ENCODE data around the gene SETD1A. TPM values are rescaled to one million over a fixed set of nuclear protein-coding genes. Genes with fewer than 3 reads are reported as not detected.

SETD1A gene
- total and polyA plus RNA-seq, 9 of the 15 experiments (the other 6 are each of a cell fraction or from before 2014, with no cell fraction given): 0.08 to 36.0 (median 4.2) TPM

- TF ChIP-seq, protein P1, sequence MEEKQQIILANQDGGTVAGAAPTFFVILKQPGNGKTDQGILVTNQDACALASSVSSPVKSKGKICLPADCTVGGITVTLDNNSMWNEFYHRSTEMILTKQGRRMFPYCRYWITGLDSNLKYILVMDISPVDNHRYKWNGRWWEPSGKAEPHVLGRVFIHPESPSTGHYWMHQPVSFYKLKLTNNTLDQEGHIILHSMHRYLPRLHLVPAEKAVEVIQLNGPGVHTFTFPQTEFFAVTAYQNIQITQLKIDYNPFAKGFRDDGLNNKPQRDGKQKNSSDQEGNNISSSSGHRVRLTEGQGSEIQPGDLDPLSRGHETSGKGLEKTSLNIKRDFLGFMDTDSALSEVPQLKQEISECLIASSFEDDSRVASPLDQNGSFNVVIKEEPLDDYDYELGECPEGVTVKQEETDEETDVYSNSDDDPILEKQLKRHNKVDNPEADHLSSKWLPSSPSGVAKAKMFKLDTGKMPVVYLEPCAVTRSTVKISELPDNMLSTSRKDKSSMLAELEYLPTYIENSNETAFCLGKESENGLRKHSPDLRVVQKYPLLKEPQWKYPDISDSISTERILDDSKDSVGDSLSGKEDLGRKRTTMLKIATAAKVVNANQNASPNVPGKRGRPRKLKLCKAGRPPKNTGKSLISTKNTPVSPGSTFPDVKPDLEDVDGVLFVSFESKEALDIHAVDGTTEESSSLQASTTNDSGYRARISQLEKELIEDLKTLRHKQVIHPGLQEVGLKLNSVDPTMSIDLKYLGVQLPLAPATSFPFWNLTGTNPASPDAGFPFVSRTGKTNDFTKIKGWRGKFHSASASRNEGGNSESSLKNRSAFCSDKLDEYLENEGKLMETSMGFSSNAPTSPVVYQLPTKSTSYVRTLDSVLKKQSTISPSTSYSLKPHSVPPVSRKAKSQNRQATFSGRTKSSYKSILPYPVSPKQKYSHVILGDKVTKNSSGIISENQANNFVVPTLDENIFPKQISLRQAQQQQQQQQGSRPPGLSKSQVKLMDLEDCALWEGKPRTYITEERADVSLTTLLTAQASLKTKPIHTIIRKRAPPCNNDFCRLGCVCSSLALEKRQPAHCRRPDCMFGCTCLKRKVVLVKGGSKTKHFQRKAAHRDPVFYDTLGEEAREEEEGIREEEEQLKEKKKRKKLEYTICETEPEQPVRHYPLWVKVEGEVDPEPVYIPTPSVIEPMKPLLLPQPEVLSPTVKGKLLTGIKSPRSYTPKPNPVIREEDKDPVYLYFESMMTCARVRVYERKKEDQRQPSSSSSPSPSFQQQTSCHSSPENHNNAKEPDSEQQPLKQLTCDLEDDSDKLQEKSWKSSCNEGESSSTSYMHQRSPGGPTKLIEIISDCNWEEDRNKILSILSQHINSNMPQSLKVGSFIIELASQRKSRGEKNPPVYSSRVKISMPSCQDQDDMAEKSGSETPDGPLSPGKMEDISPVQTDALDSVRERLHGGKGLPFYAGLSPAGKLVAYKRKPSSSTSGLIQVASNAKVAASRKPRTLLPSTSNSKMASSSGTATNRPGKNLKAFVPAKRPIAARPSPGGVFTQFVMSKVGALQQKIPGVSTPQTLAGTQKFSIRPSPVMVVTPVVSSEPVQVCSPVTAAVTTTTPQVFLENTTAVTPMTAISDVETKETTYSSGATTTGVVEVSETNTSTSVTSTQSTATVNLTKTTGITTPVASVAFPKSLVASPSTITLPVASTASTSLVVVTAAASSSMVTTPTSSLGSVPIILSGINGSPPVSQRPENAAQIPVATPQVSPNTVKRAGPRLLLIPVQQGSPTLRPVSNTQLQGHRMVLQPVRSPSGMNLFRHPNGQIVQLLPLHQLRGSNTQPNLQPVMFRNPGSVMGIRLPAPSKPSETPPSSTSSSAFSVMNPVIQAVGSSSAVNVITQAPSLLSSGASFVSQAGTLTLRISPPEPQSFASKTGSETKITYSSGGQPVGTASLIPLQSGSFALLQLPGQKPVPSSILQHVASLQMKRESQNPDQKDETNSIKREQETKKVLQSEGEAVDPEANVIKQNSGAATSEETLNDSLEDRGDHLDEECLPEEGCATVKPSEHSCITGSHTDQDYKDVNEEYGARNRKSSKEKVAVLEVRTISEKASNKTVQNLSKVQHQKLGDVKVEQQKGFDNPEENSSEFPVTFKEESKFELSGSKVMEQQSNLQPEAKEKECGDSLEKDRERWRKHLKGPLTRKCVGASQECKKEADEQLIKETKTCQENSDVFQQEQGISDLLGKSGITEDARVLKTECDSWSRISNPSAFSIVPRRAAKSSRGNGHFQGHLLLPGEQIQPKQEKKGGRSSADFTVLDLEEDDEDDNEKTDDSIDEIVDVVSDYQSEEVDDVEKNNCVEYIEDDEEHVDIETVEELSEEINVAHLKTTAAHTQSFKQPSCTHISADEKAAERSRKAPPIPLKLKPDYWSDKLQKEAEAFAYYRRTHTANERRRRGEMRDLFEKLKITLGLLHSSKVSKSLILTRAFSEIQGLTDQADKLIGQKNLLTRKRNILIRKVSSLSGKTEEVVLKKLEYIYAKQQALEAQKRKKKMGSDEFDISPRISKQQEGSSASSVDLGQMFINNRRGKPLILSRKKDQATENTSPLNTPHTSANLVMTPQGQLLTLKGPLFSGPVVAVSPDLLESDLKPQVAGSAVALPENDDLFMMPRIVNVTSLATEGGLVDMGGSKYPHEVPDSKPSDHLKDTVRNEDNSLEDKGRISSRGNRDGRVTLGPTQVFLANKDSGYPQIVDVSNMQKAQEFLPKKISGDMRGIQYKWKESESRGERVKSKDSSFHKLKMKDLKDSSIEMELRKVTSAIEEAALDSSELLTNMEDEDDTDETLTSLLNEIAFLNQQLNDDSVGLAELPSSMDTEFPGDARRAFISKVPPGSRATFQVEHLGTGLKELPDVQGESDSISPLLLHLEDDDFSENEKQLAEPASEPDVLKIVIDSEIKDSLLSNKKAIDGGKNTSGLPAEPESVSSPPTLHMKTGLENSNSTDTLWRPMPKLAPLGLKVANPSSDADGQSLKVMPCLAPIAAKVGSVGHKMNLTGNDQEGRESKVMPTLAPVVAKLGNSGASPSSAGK (IDR thresholded peaks at IDR 0.05): no peak
- TF ChIP-seq ZNF239 (CRISPR knock-in tag; IDR thresholded peaks at IDR 0.05) (peak; percentile 7; the same call in 1 of the 2 replicates), SRSF7 (optimal IDR thresholded peaks at IDR 0.05; ENCODE audit: low read depth, low read length) (no peak), CBFA2T3 (IDR thresholded peaks at IDR 0.05) (peak; percentile 84), EHMT2 (IDR thresholded peaks at IDR 0.05) (no peak)
- TF ChIP-seq, protein P2, sequence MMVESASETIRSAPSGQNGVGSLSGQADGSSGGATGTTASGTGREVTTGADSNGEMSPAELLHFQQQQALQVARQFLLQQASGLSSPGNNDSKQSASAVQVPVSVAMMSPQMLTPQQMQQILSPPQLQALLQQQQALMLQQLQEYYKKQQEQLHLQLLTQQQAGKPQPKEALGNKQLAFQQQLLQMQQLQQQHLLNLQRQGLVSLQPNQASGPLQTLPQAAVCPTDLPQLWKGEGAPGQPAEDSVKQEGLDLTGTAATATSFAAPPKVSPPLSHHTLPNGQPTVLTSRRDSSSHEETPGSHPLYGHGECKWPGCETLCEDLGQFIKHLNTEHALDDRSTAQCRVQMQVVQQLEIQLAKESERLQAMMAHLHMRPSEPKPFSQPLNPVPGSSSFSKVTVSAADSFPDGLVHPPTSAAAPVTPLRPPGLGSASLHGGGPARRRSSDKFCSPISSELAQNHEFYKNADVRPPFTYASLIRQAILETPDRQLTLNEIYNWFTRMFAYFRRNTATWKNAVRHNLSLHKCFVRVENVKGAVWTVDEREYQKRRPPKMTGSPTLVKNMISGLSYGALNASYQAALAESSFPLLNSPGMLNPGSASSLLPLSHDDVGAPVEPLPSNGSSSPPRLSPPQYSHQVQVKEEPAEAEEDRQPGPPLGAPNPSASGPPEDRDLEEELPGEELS (CRISPR knock-in tag; IDR thresholded peaks at IDR 0.05; ENCODE audit: borderline replicate concordance): no peak
- TF ChIP-seq, protein P3, sequence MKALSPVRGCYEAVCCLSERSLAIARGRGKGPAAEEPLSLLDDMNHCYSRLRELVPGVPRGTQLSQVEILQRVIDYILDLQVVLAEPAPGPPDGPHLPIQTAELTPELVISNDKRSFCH (CRISPR knock-in tag; IDR thresholded peaks at IDR 0.05): no peak
- TF ChIP-seq, protein P3 (tag; IDR thresholded peaks at IDR 0.05): peak; percentile 76
These were observed 7.7 kb upstream of the SETD1A start (continued) for GRCh38 chr16:30949650-30950515.
